Karpas-422 (cell line): ENCODE measurements around the gene TMPRSS13. TPM values are rescaled to one million over a fixed set of nuclear protein-coding genes. Genes with fewer than 3 reads are reported as not detected.

Source experiments
- DNase-seq: peaks from one replicate; pipeline ENCODE4 v3.0.0-alpha.2; 2015
- H2AFZ ChIP-seq: fragments of 200-600 bp; sonication (generic); 2 replicates; pipeline ENCODE4 v1.6.1; 2014; ENCODE audit warnings: antibody characterized with exemption, low read length, mixed read lengths
- H3K27ac ChIP-seq: fragments of 200-600 bp; sonication (generic); 2 replicates; pipeline ENCODE4 v1.5.1; 2014; ENCODE audit warnings: mild to moderate bottlenecking, low read length, moderate library complexity
- H3K27me3 ChIP-seq: fragments of 200-600 bp; sonication (generic); 2 replicates; pipeline ENCODE4 v1.6.1; 2014; ENCODE audit warnings: low read length, mixed read lengths
- H3K36me3 ChIP-seq: fragments of 200-600 bp; sonication (generic); 2 replicates; pipeline ENCODE4 v1.6.1; 2014; ENCODE audit warnings: low read length, mixed read lengths; ENCODE audit not compliant: insufficient read depth
- H3K4me1 ChIP-seq: fragments of 200-600 bp; sonication (generic); 2 replicates; pipeline ENCODE4 v1.6.1; 2014; ENCODE audit warnings: mild to moderate bottlenecking, low read length, mixed read lengths
- H3K4me2 ChIP-seq: fragments of 200-600 bp; sonication (generic); 2 replicates; pipeline ENCODE4 v1.6.1; 2014; ENCODE audit warnings: low read length, low read depth, mild to moderate bottlenecking; ENCODE audit not compliant: poor library complexity, severe bottlenecking
- H3K4me3 ChIP-seq: fragments of 200-600 bp; sonication (generic); 2 replicates; pipeline ENCODE4 v1.5.1; 2014; ENCODE audit warnings: mild to moderate bottlenecking, antibody characterized with exemption, low read length, mixed read lengths
- H3K79me2 ChIP-seq: fragments of 200-600 bp; sonication (generic); 2 replicates; pipeline ENCODE4 v1.6.1; 2014; ENCODE audit warnings: mild to moderate bottlenecking, low read length, mixed read lengths
- H3K9ac ChIP-seq: fragments of 200-600 bp; sonication (generic); 2 replicates; pipeline ENCODE4 v1.6.0; 2014; ENCODE audit warnings: low read length
- H3K9me2 ChIP-seq: fragments of 200-600 bp; sonication (generic), shearing (Covaris generic); replicated peaks from 2 replicates; pipeline ENCODE4 v1.6.0; 2014; ENCODE audit warnings: mild to moderate bottlenecking, low read length, moderate library complexity; ENCODE audit not compliant: insufficient read depth
- H3K9me3 ChIP-seq: fragments of 300-700, 200-600 bp; sonication (generic); 2 replicates; pipeline ENCODE4 v1.6.1; 2014; ENCODE audit warnings: low read length, mixed read lengths
- H4K20me1 ChIP-seq: fragments of 200-600 bp; sonication (generic); 2 replicates; pipeline ENCODE4 v1.6.1; 2014; ENCODE audit warnings: mild to moderate bottlenecking, antibody characterized with exemption, low read length, low read depth; ENCODE audit not compliant: insufficient read depth
- total RNA-seq: library from RNA; depleted of rRNA; stranded (reverse); fragments of >200 nt; shearing (Covaris generic); gene quantifications from 2 replicates; pipeline ENCODE4 v1.2.3, GENCODE V29; 2014; ENCODE audit warnings: low replicate concordance

The TMPRSS13 gene
- total RNA-seq, 1 experiment from 2014 or later, result 1.1 TPM

DNA sequence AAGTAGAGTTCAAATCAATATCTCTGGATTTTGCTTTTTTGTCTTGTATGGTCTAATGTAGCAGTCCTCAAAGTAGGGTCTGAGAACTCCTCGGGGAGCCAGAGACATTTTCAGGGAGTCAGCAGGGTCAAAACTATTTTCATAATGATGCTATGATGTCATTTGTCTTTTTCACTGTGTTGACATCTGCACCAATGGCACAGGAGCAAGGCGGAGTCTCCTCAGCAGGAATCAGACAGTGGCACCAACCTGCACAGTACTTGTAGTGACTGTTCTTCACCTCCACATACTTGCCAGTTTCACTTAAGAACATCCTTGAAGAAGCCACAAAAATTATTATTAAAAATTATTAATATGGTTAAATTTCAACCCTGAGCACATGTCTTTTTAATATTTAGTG lies 37.8 kb downstream of the TMPRSS13 start:
- Histone ChIP-seq H2AFZ (no peak overlapping the region), H4K20me1 (no peaks in the 10 kb centered on the region), H3K9me2 (no peaks in the 10 kb centered on the region), H3K9ac (no peak overlapping the region), H3K4me3 (no peak overlapping the region), H3K4me1 (no peaks in the 10 kb centered on the region), H3K4me2 (no peak overlapping the region), H3K36me3 (no peaks in the 10 kb centered on the region), H3K27me3 (no peaks in the 10 kb centered on the region), H3K9me3 (no peaks in the 10 kb centered on the region), H3K79me2 (no peaks in the 10 kb centered on the region), H3K27ac (no peak overlapping the region)
- DNase-seq, result no peak

DNA sequence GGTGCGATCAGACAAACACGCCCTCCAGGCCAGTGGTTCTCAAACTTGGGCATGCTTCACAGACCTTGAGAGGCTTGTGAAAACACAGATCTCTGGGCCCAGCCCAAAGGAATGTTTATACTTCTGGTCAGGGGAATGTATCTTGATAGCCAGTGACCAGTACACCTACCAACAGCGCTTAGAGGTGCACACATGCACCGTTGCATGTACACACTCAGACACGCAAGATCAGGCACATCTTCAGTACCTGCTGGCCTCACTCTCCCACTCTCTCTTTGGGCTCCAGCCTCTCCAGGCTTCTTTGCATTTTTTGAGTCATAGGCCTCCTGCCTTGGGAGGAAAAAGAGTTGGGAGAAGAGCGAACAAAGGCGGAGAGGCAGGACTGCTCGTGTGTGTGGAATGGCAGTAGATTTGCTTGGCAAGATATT lies 41.0 kb downstream of the TMPRSS13 start:
- DNase-seq, result no peak

DNA sequence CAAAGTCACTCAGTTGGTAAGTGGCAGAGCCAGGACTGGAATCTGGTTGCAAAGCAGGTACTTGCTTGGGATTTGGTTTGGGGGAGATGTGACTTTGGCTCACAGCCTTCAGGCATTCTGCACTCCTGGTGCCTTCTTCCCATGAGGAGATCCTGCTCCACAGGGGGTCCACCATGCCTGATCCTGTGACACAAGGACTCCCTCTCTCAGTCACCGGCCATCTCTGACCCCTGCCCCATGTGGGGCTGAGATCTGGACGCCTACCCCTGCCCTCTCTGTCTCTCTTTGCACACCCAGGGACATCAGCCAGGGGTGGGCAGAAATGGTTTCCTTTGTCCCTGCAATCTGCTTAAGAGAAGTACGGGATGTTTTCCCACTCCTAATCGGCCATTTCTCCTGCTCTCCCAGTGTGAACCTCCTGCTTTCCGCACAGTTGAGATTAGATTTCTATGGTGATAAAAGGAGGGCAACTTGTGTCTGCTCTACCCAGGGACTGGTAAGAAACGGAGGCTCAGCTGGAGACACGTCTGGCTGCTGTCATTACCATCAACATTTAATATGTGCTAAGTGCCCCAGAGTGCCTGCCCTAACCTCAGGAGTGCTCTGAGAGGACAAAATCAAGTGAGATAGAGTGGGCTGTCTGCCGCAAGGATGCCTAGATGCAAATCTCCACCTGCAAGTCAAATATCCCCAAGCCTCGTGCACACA lies 41.6 kb downstream of the TMPRSS13 start:
- Histone ChIP-seq H3K4me1 (no peaks in the 10 kb centered on the region), H3K36me3 (no peaks in the 10 kb centered on the region), H3K9me3 (no peaks in the 10 kb centered on the region), H3K9ac (no peak overlapping the region), H3K4me2 (no peak overlapping the region), H2AFZ (no peak overlapping the region), H3K4me3 (no peak overlapping the region), H3K9me2 (no peaks in the 10 kb centered on the region), H4K20me1 (no peaks in the 10 kb centered on the region), H3K27me3 (no peaks in the 10 kb centered on the region), H3K27ac (no peak overlapping the region), H3K79me2 (no peaks in the 10 kb centered on the region)
- no peak for DNase-seq

More for the DNA sequence above, 41.0 kb downstream of the TMPRSS13 start:
- Histone ChIP-seq H3K4me3 (no peak overlapping the region), H4K20me1 (no peaks in the 10 kb centered on the region), H3K4me2 (no peak overlapping the region), H3K9me3 (no peaks in the 10 kb centered on the region), H3K9ac (no peak overlapping the region), H3K9me2 (no peaks in the 10 kb centered on the region), H3K79me2 (no peaks in the 10 kb centered on the region), H3K36me3 (no peaks in the 10 kb centered on the region), H3K27me3 (no peaks in the 10 kb centered on the region), H2AFZ (no peak overlapping the region), H3K4me1 (no peaks in the 10 kb centered on the region), H3K27ac (no peak overlapping the region)

DNA sequence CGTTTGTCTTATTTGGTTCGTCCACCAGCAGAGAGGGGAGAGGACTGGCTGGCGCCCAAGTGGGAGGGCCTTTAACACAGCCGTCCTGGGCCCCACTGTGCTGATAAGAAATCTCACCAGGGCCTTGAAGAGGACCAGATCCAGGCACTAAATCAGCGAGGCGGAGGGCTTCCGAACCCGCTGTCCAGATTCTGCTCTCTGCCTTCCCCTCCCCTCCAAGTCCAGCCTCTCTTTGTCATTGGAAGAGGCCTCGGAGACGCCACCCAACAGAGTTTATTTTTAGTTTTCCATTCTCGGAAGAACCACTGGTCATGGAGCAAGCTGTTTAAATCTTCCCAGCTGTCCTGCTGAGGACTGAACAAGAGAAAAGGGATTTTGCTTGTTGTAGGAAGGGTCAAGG lies 43.4 kb downstream of the TMPRSS13 start:
- H3K27me3 ChIP-seq, result no peaks in the 10 kb centered on the region
- H4K20me1 ChIP-seq, result no peaks in the 10 kb centered on the region
- DNase-seq, result no peak
- no peak overlapping the region for H2AFZ ChIP-seq
- no peaks in the 10 kb centered on the region for H3K79me2 ChIP-seq
- no peak overlapping the region for H3K9ac ChIP-seq
- no peaks in the 10 kb centered on the region for H3K4me1 ChIP-seq
- H3K4me2 ChIP-seq, result no peak overlapping the region
- no peak overlapping the region for H3K27ac ChIP-seq
- no peaks in the 10 kb centered on the region for H3K36me3 ChIP-seq
- no peaks in the 10 kb centered on the region for H3K9me3 ChIP-seq
- no peaks in the 10 kb centered on the region for H3K9me2 ChIP-seq
- no peak overlapping the region for H3K4me3 ChIP-seq

DNA sequence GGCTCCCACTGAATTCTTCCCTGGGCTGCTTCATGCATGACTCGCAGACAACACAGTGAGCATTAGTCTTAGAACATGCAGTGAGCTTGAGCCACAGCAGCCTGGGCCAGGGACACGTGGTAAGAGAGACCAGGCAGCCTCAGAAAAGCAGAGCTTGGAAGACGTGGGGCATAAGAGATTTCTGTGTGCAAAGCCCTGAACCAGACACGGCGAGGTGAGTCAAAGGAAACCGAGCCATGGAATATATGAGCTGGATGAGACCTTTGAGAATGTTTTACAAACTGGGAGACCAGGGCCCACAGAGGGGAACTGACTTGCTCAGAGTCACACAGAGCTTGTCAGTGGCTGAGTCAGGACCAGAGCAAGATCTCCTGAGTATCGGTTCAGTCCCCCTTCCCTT lies 44.2 kb downstream of the TMPRSS13 start:
- no peaks in the 10 kb centered on the region for H4K20me1 ChIP-seq
- H3K9me2 ChIP-seq, result no peaks in the 10 kb centered on the region
- H3K27ac ChIP-seq, result no peak overlapping the region
- H3K4me2 ChIP-seq, result no peak overlapping the region
- no peaks in the 10 kb centered on the region for H3K27me3 ChIP-seq
- H3K9ac ChIP-seq, result no peak overlapping the region
- no peaks in the 10 kb centered on the region for H3K4me1 ChIP-seq
- no peaks in the 10 kb centered on the region for H3K36me3 ChIP-seq
- H3K79me2 ChIP-seq, result no peaks in the 10 kb centered on the region
- no peak overlapping the region for H3K4me3 ChIP-seq
- no peak for DNase-seq
- no peaks in the 10 kb centered on the region for H3K9me3 ChIP-seq
- H2AFZ ChIP-seq, result no peak overlapping the region

DNA sequence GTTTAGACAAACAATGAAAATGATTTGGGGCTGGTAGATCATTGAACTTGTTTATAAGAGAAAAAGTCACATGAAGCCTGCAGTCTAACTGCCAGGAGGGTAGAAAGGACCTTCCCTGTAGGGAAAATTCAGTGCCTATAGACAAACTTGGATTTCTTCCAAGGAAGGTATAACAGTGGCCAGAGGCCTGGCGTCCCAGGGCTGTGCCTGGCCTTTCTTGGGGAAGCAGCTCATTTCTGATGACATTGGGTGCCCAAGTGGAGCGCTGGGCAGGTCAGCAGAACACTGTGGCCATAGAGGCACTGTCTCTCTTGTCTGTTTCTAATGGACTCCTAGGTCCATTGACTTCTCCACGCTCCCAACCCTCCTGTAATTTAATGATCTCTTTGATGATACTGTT lies 46.1 kb downstream of the TMPRSS13 start:
- H3K36me3 ChIP-seq, result no peaks in the 10 kb centered on the region
- no peaks in the 10 kb centered on the region for H4K20me1 ChIP-seq
- DNase-seq, result no peak

DNA sequence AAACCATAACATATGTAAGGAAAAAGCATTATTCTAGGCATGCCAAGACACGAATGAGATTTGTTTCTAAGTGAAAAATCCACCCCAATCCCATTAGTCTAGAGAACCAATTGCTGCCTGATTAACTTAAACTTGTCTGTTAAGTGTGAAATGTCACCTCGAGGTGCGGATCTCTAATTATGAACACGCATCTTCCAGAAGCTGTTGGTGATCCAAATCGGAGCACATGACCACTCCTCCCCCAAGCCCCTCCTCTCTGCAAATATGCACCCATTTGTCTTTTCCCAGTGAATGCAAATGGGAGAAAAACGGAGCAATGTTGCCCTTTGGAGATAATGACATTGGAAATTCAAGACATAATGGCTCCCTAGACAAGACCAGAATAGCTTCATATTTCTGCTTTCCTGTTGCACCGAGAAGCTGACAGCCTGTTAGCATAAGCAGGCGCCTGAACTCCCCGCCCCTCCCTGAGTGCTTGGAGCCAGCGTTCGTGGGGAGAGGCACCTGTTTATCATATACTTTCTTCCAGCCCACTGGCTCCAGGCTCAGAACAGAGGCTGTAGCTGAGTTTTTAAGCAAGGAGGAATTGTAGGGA lies 46.8 kb downstream of the TMPRSS13 start:
- no peaks in the 10 kb centered on the region for H3K9me2 ChIP-seq
- no peak overlapping the region for H3K27ac ChIP-seq
- no peak overlapping the region for H3K4me2 ChIP-seq
- H3K79me2 ChIP-seq, result no peaks in the 10 kb centered on the region
- H3K9ac ChIP-seq, result no peak overlapping the region
- no peaks in the 10 kb centered on the region for H3K27me3 ChIP-seq
- H3K4me3 ChIP-seq, result no peak overlapping the region
- DNase-seq, result no peak
- no peaks in the 10 kb centered on the region for H3K4me1 ChIP-seq
- H2AFZ ChIP-seq, result no peak overlapping the region
- no peaks in the 10 kb centered on the region for H4K20me1 ChIP-seq
- no peaks in the 10 kb centered on the region for H3K9me3 ChIP-seq
- H3K36me3 ChIP-seq, result no peaks in the 10 kb centered on the region

More for the DNA sequence above, 46.1 kb downstream of the TMPRSS13 start:
- Histone ChIP-seq H3K79me2 (no peaks in the 10 kb centered on the region), H3K9ac (no peak overlapping the region), H3K4me2 (no peak overlapping the region), H3K27me3 (no peaks in the 10 kb centered on the region), H2AFZ (no peak overlapping the region), H3K4me1 (no peaks in the 10 kb centered on the region), H3K4me3 (no peak overlapping the region), H3K9me3 (no peaks in the 10 kb centered on the region), H3K9me2 (no peaks in the 10 kb centered on the region), H3K27ac (no peak overlapping the region)

DNA sequence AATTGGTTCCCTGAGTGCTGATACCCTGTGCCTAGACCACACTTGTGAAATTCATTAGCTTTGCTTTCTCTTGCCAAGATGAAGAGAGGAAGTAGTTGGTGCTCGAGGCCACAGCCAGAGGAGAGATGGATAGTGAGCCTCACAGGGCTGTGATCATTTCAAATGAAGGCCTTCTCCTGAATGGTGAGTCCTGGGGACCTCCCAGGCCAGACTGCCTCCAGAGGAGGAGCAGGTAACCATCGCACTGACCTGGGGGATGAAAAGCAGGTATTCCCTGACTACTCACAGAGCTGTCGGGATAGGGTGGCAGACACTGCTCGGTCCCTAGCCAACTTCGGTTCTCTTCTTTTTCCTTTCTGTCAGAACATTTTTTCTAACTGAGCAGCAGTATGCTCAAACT lies 48.0 kb downstream of the TMPRSS13 start:
- H3K27ac ChIP-seq, result no peak overlapping the region
- H3K9me3 ChIP-seq, result no peaks in the 10 kb centered on the region
- H4K20me1 ChIP-seq, result no peaks in the 10 kb centered on the region
- no peak overlapping the region for H2AFZ ChIP-seq
- H3K9ac ChIP-seq, result no peak overlapping the region
- no peak overlapping the region for H3K4me2 ChIP-seq
- H3K4me1 ChIP-seq, result no peaks in the 10 kb centered on the region
- H3K4me3 ChIP-seq, result no peak overlapping the region
- H3K9me2 ChIP-seq, result no peaks in the 10 kb centered on the region
- no peaks in the 10 kb centered on the region for H3K79me2 ChIP-seq
- DNase-seq, result no peak
- H3K27me3 ChIP-seq, result no peaks in the 10 kb centered on the region
- no peaks in the 10 kb centered on the region for H3K36me3 ChIP-seq
